IMR-90 (cell line): ENCODE results near the gene ADCY9. TPM values are rescaled to one million over a fixed set of nuclear protein-coding genes. Genes with fewer than 3 reads are reported as not detected.

ENCODE experiments used
- ATAC-seq: fragments of 200-7000 bp; cut with Tn5 transposase; 2 replicates; pipeline ENCODE4 v1.9.1; 2020; ENCODE audit warnings: low read depth, mild to moderate bottlenecking, moderate library complexity
- BruUV-seq: library from RNA; stranded (reverse); fragments of 400-500 nt; replicated peaks from 2 replicates; lab custom pipeline; 2021; lab: Mats Ljungman, UMichigan
- CTCF ChIA-PET: fragments of 300-600 bp; formaldehyde crosslinking; extraction: SDS; loops from one replicate; lab custom pipeline; 2021; ENCODE audit warnings: antibody characterized with exemption; lab: Yijun Ruan, JAX
- POLR2A ChIA-PET: fragments of 300-600 bp; sonication (Branson Sonifier 250); formaldehyde crosslinking; loops from one replicate; lab custom pipeline; 2022; ENCODE audit warnings: antibody characterized with exemption; ENCODE audit not compliant: unreplicated experiment; lab: Charles Lee
- DNase-seq: peaks from one replicate; pipeline ENCODE4 v3.0.0; 2013
- H2AFZ ChIP-seq: replicated peaks from 2 replicates; pipeline ENCODE3; 2013; ENCODE audit warnings: low read length, mild to moderate bottlenecking; ENCODE audit not compliant: poor library complexity
- H2AK5ac ChIP-seq: 2 replicates; pipeline ENCODE4 v1.6.1; 2013; ENCODE audit warnings: low read depth, low read length, inconsistent platforms
- H2AK9ac ChIP-seq: replicated peaks from 2 replicates; pipeline ENCODE3; 2013; ENCODE audit warnings: mild to moderate bottlenecking, low read depth, low read length, moderate library complexity; ENCODE audit not compliant: poor library complexity
- H2BK120ac ChIP-seq: 2 replicates; pipeline ENCODE4 v1.6.1; 2013; ENCODE audit warnings: low read depth, low read length, inconsistent platforms
- H2BK15ac ChIP-seq: 3 replicates; pipeline ENCODE4 v1.6.1; 2013; ENCODE audit warnings: low read depth, low read length, inconsistent platforms
- H2BK20ac ChIP-seq: 2 replicates; pipeline ENCODE4 v1.6.1; 2013; ENCODE audit warnings: low read depth, mild to moderate bottlenecking, inconsistent platforms, low read length, moderate library complexity
- H2BK5ac ChIP-seq: 2 replicates; pipeline ENCODE4 v1.6.1; 2013; ENCODE audit warnings: mild to moderate bottlenecking, low read depth, low read length, inconsistent platforms; ENCODE audit not compliant: poor library complexity, severe bottlenecking
- H3K14ac ChIP-seq: replicated peaks from 2 replicates; pipeline ENCODE4 v1.6.1; 2013; ENCODE audit warnings: low read depth, low read length, inconsistent platforms
- H3K18ac ChIP-seq: 2 replicates; pipeline ENCODE4 v1.6.1; 2013; ENCODE audit warnings: low read depth, low read length, control low read depth
- H3K23ac ChIP-seq: 2 replicates; pipeline ENCODE4 v1.6.1; 2013; ENCODE audit warnings: low read depth, low read length, inconsistent platforms
- H3K27ac ChIP-seq: 2 replicates; pipeline ENCODE4 v1.5.1; 2013; ENCODE audit warnings: mild to moderate bottlenecking, control low read depth, low read length; ENCODE audit not compliant: insufficient read depth
- H3K27me3 ChIP-seq: 2 replicates; pipeline ENCODE4 v1.6.1; 2013; ENCODE audit warnings: low read length; ENCODE audit not compliant: control insufficient read depth, insufficient read depth
- H3K36me3 ChIP-seq: 2 replicates; pipeline ENCODE4 v1.6.1; 2013; ENCODE audit warnings: low read length, mixed read lengths; ENCODE audit not compliant: control insufficient read depth, insufficient read depth
- H3K4ac ChIP-seq: 2 replicates; pipeline ENCODE4 v1.6.1; 2013; ENCODE audit warnings: low read depth, low read length, inconsistent platforms
- H3K4me1 ChIP-seq: 2 replicates; pipeline ENCODE4 v1.6.1; 2013; ENCODE audit warnings: low read length, mixed read lengths; ENCODE audit not compliant: control insufficient read depth, insufficient read depth
- H3K4me2 ChIP-seq: 2 replicates; pipeline ENCODE4 v1.6.1; 2013; ENCODE audit warnings: low read depth, mild to moderate bottlenecking, control low read depth, low read length, moderate library complexity
- H3K4me3 ChIP-seq: 2 replicates; pipeline ENCODE4 v1.5.1; 2013; ENCODE audit warnings: low read depth, mild to moderate bottlenecking, control low read depth, low read length, moderate library complexity; ENCODE audit not compliant: insufficient read depth
- H3K56ac ChIP-seq: 2 replicates; pipeline ENCODE4 v1.6.1; 2013; ENCODE audit warnings: low read length, inconsistent platforms; ENCODE audit not compliant: insufficient read depth; ENCODE audit errors: extremely low read depth
- H3K79me1 ChIP-seq, 2 experiments: 2 replicates each; pipeline ENCODE4 v1.6.1; 2013; ENCODE audit warnings: low read length in 2 of 2, inconsistent platforms in 1 of 2, low read depth in 1 of 2
- H3K9ac ChIP-seq: 2 replicates; pipeline ENCODE4 v1.6.1; 2013; ENCODE audit warnings: low read depth, low read length, control low read depth
- H3K9me1 ChIP-seq: 2 replicates; pipeline ENCODE4 v1.6.1; 2013; ENCODE audit warnings: low read length, inconsistent platforms; ENCODE audit not compliant: insufficient read depth
- H3K9me3 ChIP-seq: 2 replicates; pipeline ENCODE4 v1.6.1; 2013; ENCODE audit warnings: low read length; ENCODE audit not compliant: control insufficient read depth, insufficient read depth
- H4K20me1 ChIP-seq: 2 replicates; pipeline ENCODE4 v1.6.1; 2013; ENCODE audit warnings: low read length, inconsistent platforms; ENCODE audit not compliant: insufficient read depth
- H4K5ac ChIP-seq: 2 replicates; pipeline ENCODE4 v1.6.1; 2013; ENCODE audit warnings: mild to moderate bottlenecking, low read depth, low read length, control low read depth
- H4K8ac ChIP-seq, 2 experiments: 2 replicates each; pipeline ENCODE4 v1.6.1; 2013; ENCODE audit warnings: low read depth in 2 of 2, low read length in 2 of 2, control low read depth in 1 of 2, inconsistent platforms in 1 of 2
- H4K91ac ChIP-seq: 2 replicates; pipeline ENCODE4 v1.6.1; 2013; ENCODE audit warnings: low read depth, low read length, inconsistent platforms; ENCODE audit not compliant: insufficient read depth
- BHLHE40 ChIP-seq: fragments of 150-350 bp; IDR thresholded peaks from 2 replicates; pipeline ENCODE4 v1.6.1; 2016; ENCODE audit warnings: mild to moderate bottlenecking, low read depth, low read length
- CEBPB ChIP-seq: IDR thresholded peaks from 2 replicates; pipeline ENCODE4 v1.6.1; 2012; ENCODE audit warnings: low read depth, low read length, improper control_type of control experiment
- CHD1 ChIP-seq: IDR thresholded peaks from 2 replicates; pipeline ENCODE4 v1.6.1; 2012; ENCODE audit warnings: low read depth, low read length, improper control_type of control experiment
- ELK1 ChIP-seq: fragments of 150-350 bp; IDR thresholded peaks from 2 replicates; pipeline ENCODE4 v1.6.1; 2016; ENCODE audit warnings: low read depth, mild to moderate bottlenecking, low read length, moderate library complexity, borderline replicate concordance
- FOS ChIP-seq: fragments of 150-350 bp; IDR thresholded peaks from 2 replicates; pipeline ENCODE4 v1.6.1; 2016; ENCODE audit warnings: low read depth, low read length
- MAFK ChIP-seq: IDR thresholded peaks from 2 replicates; pipeline ENCODE4 v1.6.1; 2012; ENCODE audit warnings: low read depth, low read length, improper control_type of control experiment
- MAZ ChIP-seq: IDR thresholded peaks from 2 replicates; pipeline ENCODE4 v1.6.1; 2012; ENCODE audit warnings: low read depth, mild to moderate bottlenecking, low read length, improper control_type of control experiment, moderate library complexity, borderline replicate concordance
- MXI1 ChIP-seq: IDR thresholded peaks from 2 replicates; pipeline ENCODE4 v1.6.1; 2012; ENCODE audit warnings: low read depth, mild to moderate bottlenecking, low read length, moderate library complexity, borderline replicate concordance
- NFE2L2 ChIP-seq: fragments of 150-350 bp; IDR thresholded peaks from 2 replicates; pipeline ENCODE4 v1.6.1; 2016; ENCODE audit warnings: low read depth, mild to moderate bottlenecking, low read length
- POLR2A ChIP-seq: IDR thresholded peaks from 2 replicates; pipeline ENCODE4 v1.6.1; 2012; ENCODE audit warnings: mild to moderate bottlenecking, low read depth, low read length
- RAD21 ChIP-seq: IDR thresholded peaks from 2 replicates; pipeline ENCODE4 v1.6.1; 2012; ENCODE audit warnings: low read length, improper control_type of control experiment
- RCOR1 ChIP-seq: IDR thresholded peaks from 2 replicates; pipeline ENCODE4 v1.6.1; 2012; ENCODE audit warnings: mild to moderate bottlenecking, low read length, improper control_type of control experiment; ENCODE audit not compliant: insufficient replicate concordance
- RFX5 ChIP-seq: IDR thresholded peaks from 2 replicates; pipeline ENCODE4 v1.8.0; 2012; ENCODE audit warnings: low read depth, mild to moderate bottlenecking, low read length, moderate library complexity
- SMC3 ChIP-seq: fragments of 150-350 bp; IDR thresholded peaks from 2 replicates; pipeline ENCODE4 v1.6.1; 2016; ENCODE audit warnings: low read depth, mild to moderate bottlenecking, antibody characterized with exemption, low read length, moderate library complexity
- USF2 ChIP-seq: fragments of 150-350 bp; IDR thresholded peaks from 2 replicates; pipeline ENCODE4 v1.6.1; 2017; ENCODE audit warnings: mild to moderate bottlenecking, antibody characterized with exemption, low read length, low read depth
- WGBS, 2 experiments: methylation state at CpG; one replicate each; pipeline versions ENCODE4 v1.1.5 to v1.1.7; 2013; ENCODE audit warnings: missing lambda C conversion rate in 2 of 2; ENCODE audit not compliant: insufficient read length in 1 of 2; ENCODE audit errors: extremely low coverage in 2 of 2; 5-methylcytosine and 5-hydroxymethylcytosine counted together
- dilution Hi-C: fragments of 300-500 bp; cut with HindIII; formaldehyde crosslinking; loops from one replicate; pipeline ENCODE4 v1.14.3; 2018; ENCODE audit warnings: low sequenced_read_pairs; ENCODE audit not compliant: unreplicated experiment
- in situ Hi-C: fragments of 300-500 bp; cut with MboI; formaldehyde crosslinking; loops from 3 replicates; pipeline ENCODE4 v1.14.3; 2019; ENCODE audit warnings: low sequenced_read_pairs, inconsistent platforms, mixed read lengths
- intact Hi-C: fragments of 100-400 bp; cut with micrococcal nuclease; formaldehyde crosslinking; loops from 2 replicates; pipeline ENCODE4 v1.10.0; 2022
- polyA plus RNA-seq, 3 experiments: library from polyadenylated mRNA; depleted of rRNA; stranded (reverse); fragments of >200 nt; gene quantifications; 2 replicates each; pipeline ENCODE4 v1.2.3, GENCODE V29; 2012; ENCODE audit warnings: low replicate concordance in 1 of 3
- total RNA-seq: library from RNA; depleted of rRNA; stranded (reverse); fragments of >200 nt; gene quantifications from 2 replicates; pipeline ENCODE4 v1.2.3, GENCODE V29; 2012
- TF ChIP-seq, protein P1 (sequence below): conservative IDR thresholded peaks from 2 replicates; pipeline ENCODE4 v1.5.1; 2012; ENCODE audit warnings: mild to moderate bottlenecking, low read depth, low read length, improper control_type of control experiment

ADCY9 gene
- total and polyA plus RNA-seq, 2 of the 4 experiments (the other 2 are of a cell fraction): 5.4 to 12.5 TPM

- Histone ChIP-seq H4K5ac (no peak overlapping the region), H3K27me3 (peaks cover 4% of the 10 kb centered on the region; the same call in 1 of the 2 replicates), H3K36me3 (no peaks in the 10 kb centered on the region), H3K14ac (no peak overlapping the region), H3K23ac (no peak overlapping the region), H3K4me3 (no peak overlapping the region), H2BK5ac (no peak overlapping the region), H2AK9ac (no peak overlapping the region), H2AK5ac (no peak overlapping the region), H3K18ac (no peak overlapping the region), H2BK20ac (no peak overlapping the region), H2AFZ (no peak overlapping the region), H4K8ac (no peak overlapping the region), H3K4me2 (no peak overlapping the region), H3K4me1 (no peaks in the 10 kb centered on the region; the same call in none of the 2 replicates), H3K27ac (no peak overlapping the region), H3K4ac (no peak overlapping the region), H2BK15ac (no peak overlapping the region), H2BK120ac (no peak overlapping the region), H3K79me1 (no peaks in the 10 kb centered on the region), H3K9ac (no peak overlapping the region), H4K91ac (no peak overlapping the region), H4K20me1 (no peaks in the 10 kb centered on the region), H3K56ac (no peak overlapping the region), H3K9me3 (peaks cover 9% of the 10 kb centered on the region), H3K9me1 (no peaks in the 10 kb centered on the region)
- no TSS peak for BruUV-seq
- intact Hi-C loops: no loop called here
- TF ChIP-seq RFX5 (no peak), ELK1 (no peak), SMC3 (no peak), CHD1 (no peak), RAD21 (no peak), USF2 (no peak), BHLHE40 (no peak), POLR2A (no peak), RCOR1 (no peak), MXI1 (no peak), NFE2L2 (no peak), FOS (no peak), CEBPB (no peak), MAFK (no peak), MAZ (no peak)
- TF ChIP-seq, protein P1, sequence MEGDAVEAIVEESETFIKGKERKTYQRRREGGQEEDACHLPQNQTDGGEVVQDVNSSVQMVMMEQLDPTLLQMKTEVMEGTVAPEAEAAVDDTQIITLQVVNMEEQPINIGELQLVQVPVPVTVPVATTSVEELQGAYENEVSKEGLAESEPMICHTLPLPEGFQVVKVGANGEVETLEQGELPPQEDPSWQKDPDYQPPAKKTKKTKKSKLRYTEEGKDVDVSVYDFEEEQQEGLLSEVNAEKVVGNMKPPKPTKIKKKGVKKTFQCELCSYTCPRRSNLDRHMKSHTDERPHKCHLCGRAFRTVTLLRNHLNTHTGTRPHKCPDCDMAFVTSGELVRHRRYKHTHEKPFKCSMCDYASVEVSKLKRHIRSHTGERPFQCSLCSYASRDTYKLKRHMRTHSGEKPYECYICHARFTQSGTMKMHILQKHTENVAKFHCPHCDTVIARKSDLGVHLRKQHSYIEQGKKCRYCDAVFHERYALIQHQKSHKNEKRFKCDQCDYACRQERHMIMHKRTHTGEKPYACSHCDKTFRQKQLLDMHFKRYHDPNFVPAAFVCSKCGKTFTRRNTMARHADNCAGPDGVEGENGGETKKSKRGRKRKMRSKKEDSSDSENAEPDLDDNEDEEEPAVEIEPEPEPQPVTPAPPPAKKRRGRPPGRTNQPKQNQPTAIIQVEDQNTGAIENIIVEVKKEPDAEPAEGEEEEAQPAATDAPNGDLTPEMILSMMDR: no peak
- dilution Hi-C loops: no loop called here
- POLR2A ChIA-PET: no interaction called here
- CTCF ChIA-PET: no interaction called here
- DNase-seq (no peak), ATAC-seq (no peak)
- 76% methylated on average over 2 of the region's 9 CpGs; no CpG with 5 or more reads in 1 of the 2 experiments for WGBS, 2 experiments
- in situ Hi-C loops: no loop called here
These were observed 20.1 kb upstream of the ADCY9 start for GRCh38 chr16:4136229-4136813.
